ENCODE data around the gene DLGAP4.
A peak's percentile ranks its signal among the peaks of the same experiment; 100 is the strongest.

GRCh38 chr20:36541768-36542488 lies 235.8 kb downstream of the DLGAP4 start:
- TF ChIP-seq POLR2A (IDR thresholded peaks at IDR 0.05) = no peak
- TF ChIP-seq, protein P1, sequence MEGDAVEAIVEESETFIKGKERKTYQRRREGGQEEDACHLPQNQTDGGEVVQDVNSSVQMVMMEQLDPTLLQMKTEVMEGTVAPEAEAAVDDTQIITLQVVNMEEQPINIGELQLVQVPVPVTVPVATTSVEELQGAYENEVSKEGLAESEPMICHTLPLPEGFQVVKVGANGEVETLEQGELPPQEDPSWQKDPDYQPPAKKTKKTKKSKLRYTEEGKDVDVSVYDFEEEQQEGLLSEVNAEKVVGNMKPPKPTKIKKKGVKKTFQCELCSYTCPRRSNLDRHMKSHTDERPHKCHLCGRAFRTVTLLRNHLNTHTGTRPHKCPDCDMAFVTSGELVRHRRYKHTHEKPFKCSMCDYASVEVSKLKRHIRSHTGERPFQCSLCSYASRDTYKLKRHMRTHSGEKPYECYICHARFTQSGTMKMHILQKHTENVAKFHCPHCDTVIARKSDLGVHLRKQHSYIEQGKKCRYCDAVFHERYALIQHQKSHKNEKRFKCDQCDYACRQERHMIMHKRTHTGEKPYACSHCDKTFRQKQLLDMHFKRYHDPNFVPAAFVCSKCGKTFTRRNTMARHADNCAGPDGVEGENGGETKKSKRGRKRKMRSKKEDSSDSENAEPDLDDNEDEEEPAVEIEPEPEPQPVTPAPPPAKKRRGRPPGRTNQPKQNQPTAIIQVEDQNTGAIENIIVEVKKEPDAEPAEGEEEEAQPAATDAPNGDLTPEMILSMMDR (IDR thresholded peaks at IDR 0.05) = peak; percentile 38 to 56 (median 41)
